GM12878 (cell line): ENCODE data around the gene C5orf46. TPM values are rescaled to one million over a fixed set of nuclear protein-coding genes. Genes with fewer than 3 reads are reported as not detected.

Experiments
- ATAC-seq: fragments of 200-7000 bp; cut with Tn5 transposase; 3 replicates; pipeline ENCODE4 v1.9.1; 2020; ENCODE audit warnings: mild to moderate bottlenecking, moderate library complexity
- BruUV-seq: library from RNA; stranded (reverse); fragments of 400-500 nt; replicated peaks from 2 replicates; lab custom pipeline; 2021; lab: Mats Ljungman, UMichigan
- CTCF ChIA-PET: fragments of 300-600 bp; sonication (Branson Sonifier 250); formaldehyde crosslinking; extraction: SDS; loops from one replicate; lab custom pipeline; 2021; ENCODE audit warnings: inconsistent platforms; lab: Yijun Ruan, JAX
- POLR2A ChIA-PET: fragments of 350-600 bp; formaldehyde crosslinking; extraction: SDS; loops from one replicate; lab custom pipeline; 2021; ENCODE audit warnings: inconsistent platforms; lab: Charles Lee
- RAD21 ChIA-PET: fragments of 300-600 bp; sonication (Branson Sonifier 250); formaldehyde crosslinking; loops from one replicate; lab custom pipeline; 2023; ENCODE audit warnings: antibody characterized with exemption; ENCODE audit not compliant: unreplicated experiment; lab: Charles Lee
- SMC1A ChIA-PET: fragments of 300-600 bp; sonication (Branson Sonifier 250); formaldehyde crosslinking; loops from one replicate; lab custom pipeline; 2023; ENCODE audit not compliant: unreplicated experiment, uncharacterized antibody; lab: Charles Lee
- DNase-seq: peaks from one replicate; pipeline ENCODE4 v3.0.0-alpha.2; 2011; ENCODE audit warnings: low read depth, low spot score
- FAIRE-seq: peaks from 3 replicates; lab custom pipeline; 2011; peaks lifted over from hg19 to GRCh38; lab: Jason Lieb, UNC
- H2AFZ ChIP-seq: 2 replicates; pipeline ENCODE4 v1.6.0; 2011; ENCODE audit warnings: low read depth, low read length, control low read depth; ENCODE audit not compliant: control insufficient read depth
- H3K27ac ChIP-seq: 2 replicates; pipeline ENCODE4 v1.5.1; 2011; ENCODE audit warnings: control low read depth; ENCODE audit not compliant: control insufficient read depth, insufficient read depth
- H3K27me3 ChIP-seq, 2 experiments: replicated peaks in 1 of 2; 2 replicates each; pipeline versions ENCODE4 v1.6.0 to v1.6.1; 2011; ENCODE audit warnings: low read length in 1 of 2; ENCODE audit not compliant: control insufficient read depth in 2 of 2, insufficient read depth in 2 of 2
- H3K36me3 ChIP-seq, 2 experiments: 2 replicates each; pipeline ENCODE4 v1.5.1; 2011; ENCODE audit warnings: low read length in 1 of 2; ENCODE audit not compliant: control insufficient read depth in 2 of 2, insufficient read depth in 2 of 2
- H3K4me1 ChIP-seq: 2 replicates; pipeline ENCODE4 v1.6.1; 2011; ENCODE audit warnings: mild to moderate bottlenecking, low read length, moderate library complexity, mixed read lengths; ENCODE audit not compliant: control insufficient read depth, insufficient read depth
- H3K4me2 ChIP-seq: 2 replicates; pipeline ENCODE4 v1.6.0; 2011; ENCODE audit warnings: control low read depth; ENCODE audit not compliant: control insufficient read depth, insufficient read depth
- H3K4me3 ChIP-seq: fragments of 200-600 bp; sonication (generic); 2 replicates; pipeline ENCODE4 v1.5.1; 2016
- H3K79me2 ChIP-seq: 2 replicates; pipeline ENCODE4 v1.6.0; 2011; ENCODE audit warnings: low read length; ENCODE audit not compliant: control insufficient read depth, insufficient read depth
- H3K9ac ChIP-seq: 2 replicates; pipeline ENCODE4 v1.8.0; 2011; ENCODE audit warnings: low read length, control low read depth, mixed read lengths; ENCODE audit not compliant: control insufficient read depth, insufficient read depth
- H3K9me3 ChIP-seq: replicated peaks from 3 replicates; pipeline ENCODE4 v1.5.1; 2011; ENCODE audit warnings: mild to moderate bottlenecking, low read length; ENCODE audit not compliant: control insufficient read depth, insufficient read depth
- H4K20me1 ChIP-seq: 2 replicates; pipeline ENCODE4 v1.6.0; 2011; ENCODE audit not compliant: control insufficient read depth, insufficient read depth
- CEBPB ChIP-seq, 2 experiments: fragments of 150-350 bp in 1 of 2; IDR thresholded peaks; 2 replicates each; pipeline ENCODE4 v1.6.1; 2012 to 2014; ENCODE audit warnings: low read depth in 2 of 2, low read length in 2 of 2, borderline replicate concordance in 1 of 2, inconsistent platforms in 1 of 2
- CHD1 ChIP-seq: IDR thresholded peaks from 2 replicates; pipeline ENCODE4 v1.6.1; 2012; ENCODE audit warnings: low read depth, low read length, improper control_type of control experiment
- EZH2 ChIP-seq: IDR thresholded peaks from 2 replicates; pipeline ENCODE4 v1.6.1; 2012; ENCODE audit warnings: low read depth, mild to moderate bottlenecking, control low read depth, inconsistent platforms, low read length, borderline replicate concordance; ENCODE audit not compliant: control insufficient read depth
- FOXK2 ChIP-seq: fragments of 450-650 bp; IDR thresholded peaks from 2 replicates; pipeline ENCODE4 v1.6.1; 2017; ENCODE audit warnings: mild to moderate bottlenecking, moderate library complexity
- RAD21 ChIP-seq: IDR thresholded peaks from 2 replicates; pipeline ENCODE4 v1.6.1; 2011; ENCODE audit warnings: mild to moderate bottlenecking, low read depth, low read length, moderate library complexity; ENCODE audit not compliant: insufficient read depth
- SP1 ChIP-seq: IDR thresholded peaks from one replicate; pipeline ENCODE4 v1.6.1; 2011; ENCODE audit warnings: low read depth, low read length
- SREBF2 ChIP-seq: IDR thresholded peaks from 2 replicates; pipeline ENCODE4 v1.6.1; 2012; ENCODE audit warnings: mild to moderate bottlenecking, low read length
- TCF3 ChIP-seq: IDR thresholded peaks from 2 replicates; pipeline ENCODE4 v1.6.1; 2012; ENCODE audit warnings: low read depth, mild to moderate bottlenecking, low read length, borderline replicate concordance; ENCODE audit not compliant: insufficient read depth
- WGBS: methylation state at CpG from one replicate; pipeline ENCODE4 v1.1.6; 2016; ENCODE audit warnings: low lambda C conversion rate; ENCODE audit not compliant: insufficient replicate concordance, insufficient coverage; ENCODE audit errors: missing lambda C conversion rate; 5-methylcytosine and 5-hydroxymethylcytosine counted together
- in situ Hi-C: fragments of 300-500 bp; cut with MboI; formaldehyde crosslinking; loops from 9 replicates; pipeline ENCODE4 v1.14.3; 2018; ENCODE audit warnings: mixed read lengths
- intact Hi-C: fragments of 100-400 bp; cut with micrococcal nuclease; formaldehyde crosslinking; loops from one replicate; pipeline ENCODE4 v1.14.2; 2022; ENCODE audit not compliant: unreplicated experiment
- polyA plus RNA-seq, 11 experiments: library from polyadenylated mRNA; depleted of rRNA in 4 of 11; unstranded in 6 of 11; stranded (reverse) in 5 of 11; fragments of >200 nt; fragmentation: Nextera tagmentation in 4 of 11; fragmentation: Illumina TruSeq in 1 of 11; extraction: Ambion mirVana in 4 of 11; extraction: Trizol in 1 of 11; gene quantifications; 1 replicate in 1 of 11; 2 replicates in 10 of 11; pipeline versions ENCODE4 v1.2.1 to v1.2.3, GENCODE V29; 2011 to 2016; ENCODE audit warnings: inconsistent platforms in 2 of 11, missing spikeins in 2 of 11, low read depth in 1 of 11
- total RNA-seq, 4 experiments: library from RNA; depleted of rRNA in 3 of 4; stranded (reverse); fragments of >200 nt in 3 of 4; fragmentation: Illumina TruSeq in 1 of 4; extraction: Trizol in 1 of 4; gene quantifications; 2 replicates each; pipeline versions ENCODE4 v1.2.1 to v1.2.3, GENCODE V29; 2013 to 2021
- TF ChIP-seq, protein P1 (sequence below): fragments of 450-650 bp; formaldehyde crosslinking; IDR thresholded peaks from 2 replicates; pipeline ENCODE4 v1.5.0; 2022; ENCODE audit warnings: mild to moderate bottlenecking, missing genetic modification characterization
- TF ChIP-seq, protein P2 (sequence below): IDR thresholded peaks from 2 replicates; pipeline ENCODE4 v1.6.1; 2011; ENCODE audit warnings: borderline replicate concordance, low read depth, mild to moderate bottlenecking, moderate library complexity, mixed read lengths, low read length; ENCODE audit not compliant: insufficient read depth; ENCODE audit errors: extremely low read length
- TF ChIP-seq, protein P3 (sequence below): fragments of 450-650 bp; IDR thresholded peaks from 2 replicates; pipeline ENCODE4 v1.6.1; 2016; ENCODE audit warnings: mild to moderate bottlenecking, moderate library complexity, borderline replicate concordance

The C5orf46 gene
- total and polyA plus RNA-seq, 10 of the 15 experiments (the other 5 are each of a cell fraction or from before 2014, with no cell fraction given): not detected

DNA sequence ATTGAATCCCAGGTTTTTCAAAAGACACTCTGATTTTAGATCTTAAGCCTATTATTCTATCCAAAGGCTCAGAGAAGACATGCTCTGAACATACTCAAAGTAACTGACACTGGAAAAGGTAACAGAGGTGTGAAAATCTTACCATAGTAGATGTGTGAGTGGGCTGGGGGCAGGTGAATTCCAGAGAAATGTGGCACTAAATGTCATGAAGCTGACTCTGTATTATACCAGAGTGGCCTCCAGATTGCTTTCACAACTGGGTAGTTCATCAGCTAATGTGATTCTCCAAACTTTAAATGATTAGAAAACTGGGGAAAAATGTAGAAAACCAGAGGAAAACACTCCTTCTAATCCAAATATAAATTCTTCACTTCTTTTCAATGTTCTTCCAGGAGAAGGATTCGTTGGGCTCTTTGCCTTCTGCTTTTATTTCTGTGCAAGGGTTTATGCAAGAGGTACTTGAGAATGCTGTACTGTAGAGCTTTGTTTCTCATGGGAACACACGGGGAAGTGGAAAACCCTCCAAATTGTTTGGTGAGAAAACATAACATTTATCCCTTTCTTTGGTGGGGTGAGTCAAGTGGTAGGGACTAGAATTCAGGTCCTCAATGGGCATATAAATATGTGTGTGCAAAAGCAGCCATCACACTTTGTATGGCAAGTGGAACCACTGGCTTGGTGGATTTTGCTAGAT lies 28.1 kb downstream of the C5orf46 start, which contains the start of gene SCGB3A2 (continued):
- TF ChIP-seq, protein P1, sequence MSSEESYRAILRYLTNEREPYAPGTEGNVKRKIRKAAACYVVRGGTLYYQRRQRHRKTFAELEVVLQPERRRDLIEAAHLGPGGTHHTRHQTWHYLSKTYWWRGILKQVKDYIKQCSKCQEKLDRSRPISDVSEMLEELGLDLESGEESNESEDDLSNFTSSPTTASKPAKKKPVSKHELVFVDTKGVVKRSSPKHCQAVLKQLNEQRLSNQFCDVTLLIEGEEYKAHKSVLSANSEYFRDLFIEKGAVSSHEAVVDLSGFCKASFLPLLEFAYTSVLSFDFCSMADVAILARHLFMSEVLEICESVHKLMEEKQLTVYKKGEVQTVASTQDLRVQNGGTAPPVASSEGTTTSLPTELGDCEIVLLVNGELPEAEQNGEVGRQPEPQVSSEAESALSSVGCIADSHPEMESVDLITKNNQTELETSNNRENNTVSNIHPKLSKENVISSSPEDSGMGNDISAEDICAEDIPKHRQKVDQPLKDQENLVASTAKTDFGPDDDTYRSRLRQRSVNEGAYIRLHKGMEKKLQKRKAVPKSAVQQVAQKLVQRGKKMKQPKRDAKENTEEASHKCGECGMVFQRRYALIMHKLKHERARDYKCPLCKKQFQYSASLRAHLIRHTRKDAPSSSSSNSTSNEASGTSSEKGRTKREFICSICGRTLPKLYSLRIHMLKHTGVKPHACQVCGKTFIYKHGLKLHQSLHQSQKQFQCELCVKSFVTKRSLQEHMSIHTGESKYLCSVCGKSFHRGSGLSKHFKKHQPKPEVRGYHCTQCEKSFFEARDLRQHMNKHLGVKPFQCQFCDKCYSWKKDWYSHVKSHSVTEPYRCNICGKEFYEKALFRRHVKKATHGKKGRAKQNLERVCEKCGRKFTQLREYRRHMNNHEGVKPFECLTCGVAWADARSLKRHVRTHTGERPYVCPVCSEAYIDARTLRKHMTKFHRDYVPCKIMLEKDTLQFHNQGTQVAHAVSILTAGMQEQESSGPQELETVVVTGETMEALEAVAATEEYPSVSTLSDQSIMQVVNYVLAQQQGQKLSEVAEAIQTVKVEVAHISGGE (CRISPR knock-in tag): no peak
- TF ChIP-seq SP1: no peak

DNA sequence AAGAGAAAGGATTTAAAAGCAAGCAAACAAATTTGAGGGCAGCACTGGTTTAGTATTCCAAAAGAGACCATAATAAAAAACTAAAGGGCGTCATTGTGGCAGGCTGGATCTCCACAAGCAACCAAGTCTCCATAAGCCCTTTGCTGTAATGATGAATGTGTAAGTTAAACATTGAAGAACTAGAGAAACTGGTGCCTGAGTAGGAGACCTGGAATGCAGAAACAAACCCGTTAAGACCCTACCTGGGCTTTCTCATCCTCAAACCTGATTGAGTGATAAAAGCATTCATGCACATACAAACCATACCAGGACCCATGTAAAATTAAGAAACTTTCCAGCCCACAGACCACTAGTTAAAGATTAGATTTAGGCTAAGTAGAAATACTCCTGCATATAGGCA lies 29.7 kb downstream of the C5orf46 start:
- peaks cover 0 to 3% of the 10 kb centered on the region in 2 experiments; a peak in 1 of 4 replicates for H3K27me3 ChIP-seq
- DNase-seq: no peak
- H3K79me2 ChIP-seq: no peaks in the 10 kb centered on the region
- H3K9ac ChIP-seq: no peak overlapping the region
- ChIA-PET CTCF (no interaction called here), RAD21 (no interaction called here), SMC1A (no interaction called here), POLR2A (no interaction called here)
- no peak overlapping the region for H3K4me3 ChIP-seq
- H4K20me1 ChIP-seq: no peaks in the 10 kb centered on the region
- WGBS: 3% methylated on average over 2 of the region's 2 CpGs
- no peaks in the 10 kb centered on the region for H3K36me3 ChIP-seq
- H2AFZ ChIP-seq: no peak overlapping the region
- no peak for ATAC-seq
- in situ Hi-C loops: no loop called here
- no TSS peak for BruUV-seq
- H3K9me3 ChIP-seq: no peaks in the 10 kb centered on the region
- FAIRE-seq: no peak
- intact Hi-C loops: no loop called here
- H3K4me2 ChIP-seq: no peak overlapping the region
- no peaks in the 10 kb centered on the region for H3K4me1 ChIP-seq
- H3K27ac ChIP-seq: no peak overlapping the region
- TF ChIP-seq FOXK2: no peak
- no peak for TF ChIP-seq CEBPB (IDR thresholded peaks at IDR 0.05; ENCODE audit: borderline replicate concordance in 1 of 2, low read depth in 2 of 2, low read length in 2 of 2)
- no peak for TF ChIP-seq EZH2
- TF ChIP-seq RAD21: no peak
- TF ChIP-seq, protein P2, sequence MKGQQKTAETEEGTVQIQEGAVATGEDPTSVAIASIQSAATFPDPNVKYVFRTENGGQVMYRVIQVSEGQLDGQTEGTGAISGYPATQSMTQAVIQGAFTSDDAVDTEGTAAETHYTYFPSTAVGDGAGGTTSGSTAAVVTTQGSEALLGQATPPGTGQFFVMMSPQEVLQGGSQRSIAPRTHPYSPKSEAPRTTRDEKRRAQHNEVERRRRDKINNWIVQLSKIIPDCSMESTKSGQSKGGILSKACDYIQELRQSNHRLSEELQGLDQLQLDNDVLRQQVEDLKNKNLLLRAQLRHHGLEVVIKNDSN: no peak
- TF ChIP-seq TCF3: no peak
- no peak for TF ChIP-seq SREBF2
- no peak for TF ChIP-seq CHD1
- TF ChIP-seq, protein P3, sequence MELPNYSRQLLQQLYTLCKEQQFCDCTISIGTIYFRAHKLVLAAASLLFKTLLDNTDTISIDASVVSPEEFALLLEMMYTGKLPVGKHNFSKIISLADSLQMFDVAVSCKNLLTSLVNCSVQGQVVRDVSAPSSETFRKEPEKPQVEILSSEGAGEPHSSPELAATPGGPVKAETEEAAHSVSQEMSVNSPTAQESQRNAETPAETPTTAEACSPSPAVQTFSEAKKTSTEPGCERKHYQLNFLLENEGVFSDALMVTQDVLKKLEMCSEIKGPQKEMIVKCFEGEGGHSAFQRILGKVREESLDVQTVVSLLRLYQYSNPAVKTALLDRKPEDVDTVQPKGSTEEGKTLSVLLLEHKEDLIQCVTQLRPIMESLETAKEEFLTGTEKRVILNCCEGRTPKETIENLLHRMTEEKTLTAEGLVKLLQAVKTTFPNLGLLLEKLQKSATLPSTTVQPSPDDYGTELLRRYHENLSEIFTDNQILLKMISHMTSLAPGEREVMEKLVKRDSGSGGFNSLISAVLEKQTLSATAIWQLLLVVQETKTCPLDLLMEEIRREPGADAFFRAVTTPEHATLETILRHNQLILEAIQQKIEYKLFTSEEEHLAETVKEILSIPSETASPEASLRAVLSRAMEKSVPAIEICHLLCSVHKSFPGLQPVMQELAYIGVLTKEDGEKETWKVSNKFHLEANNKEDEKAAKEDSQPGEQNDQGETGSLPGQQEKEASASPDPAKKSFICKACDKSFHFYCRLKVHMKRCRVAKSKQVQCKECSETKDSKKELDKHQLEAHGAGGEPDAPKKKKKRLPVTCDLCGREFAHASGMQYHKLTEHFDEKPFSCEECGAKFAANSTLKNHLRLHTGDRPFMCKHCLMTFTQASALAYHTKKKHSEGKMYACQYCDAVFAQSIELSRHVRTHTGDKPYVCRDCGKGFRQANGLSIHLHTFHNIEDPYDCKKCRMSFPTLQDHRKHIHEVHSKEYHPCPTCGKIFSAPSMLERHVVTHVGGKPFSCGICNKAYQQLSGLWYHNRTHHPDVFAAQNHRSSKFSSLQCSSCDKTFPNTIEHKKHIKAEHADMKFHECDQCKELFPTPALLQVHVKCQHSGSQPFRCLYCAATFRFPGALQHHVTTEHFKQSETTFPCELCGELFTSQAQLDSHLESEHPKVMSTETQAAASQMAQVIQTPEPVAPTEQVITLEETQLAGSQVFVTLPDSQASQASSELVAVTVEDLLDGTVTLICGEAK: no peak
